Fibroblast of skin of right quadriceps (primary cell): ENCODE data around the gene BMP8A.
A peak's percentile ranks its signal among the peaks of the same experiment; 100 is the strongest.
"Not testable (repeated sequence)": the region's sequence is repeated elsewhere in the genome, so short reads cannot be mapped to it uniquely, and the experiment has no call there.

ENCODE experiments used
- DNase-seq: peaks from one replicate; pipeline ENCODE4 v3.0.0-alpha.2; 2013

Gene BMP8A

DNA sequence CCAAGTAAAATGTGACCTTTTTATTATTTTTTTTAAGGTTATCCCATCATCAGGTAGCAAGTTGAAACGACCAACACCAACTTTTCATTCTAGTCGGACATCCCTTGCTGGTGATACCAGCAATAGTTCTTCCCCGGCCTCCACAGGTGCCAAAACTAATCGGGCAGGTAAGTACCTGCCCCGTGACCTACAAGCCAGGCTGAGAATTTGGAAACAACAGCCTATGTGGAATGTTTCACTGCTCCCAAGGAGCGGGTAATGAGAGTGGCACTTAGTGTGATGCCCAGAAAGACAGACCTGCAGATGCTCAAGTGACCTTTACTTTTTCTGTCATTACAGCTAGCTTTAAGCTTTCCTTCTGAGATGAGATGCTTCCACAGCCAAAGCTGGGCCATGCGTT lies 6.9 kb upstream of the BMP8A start:
- no peak for DNase-seq

DNA sequence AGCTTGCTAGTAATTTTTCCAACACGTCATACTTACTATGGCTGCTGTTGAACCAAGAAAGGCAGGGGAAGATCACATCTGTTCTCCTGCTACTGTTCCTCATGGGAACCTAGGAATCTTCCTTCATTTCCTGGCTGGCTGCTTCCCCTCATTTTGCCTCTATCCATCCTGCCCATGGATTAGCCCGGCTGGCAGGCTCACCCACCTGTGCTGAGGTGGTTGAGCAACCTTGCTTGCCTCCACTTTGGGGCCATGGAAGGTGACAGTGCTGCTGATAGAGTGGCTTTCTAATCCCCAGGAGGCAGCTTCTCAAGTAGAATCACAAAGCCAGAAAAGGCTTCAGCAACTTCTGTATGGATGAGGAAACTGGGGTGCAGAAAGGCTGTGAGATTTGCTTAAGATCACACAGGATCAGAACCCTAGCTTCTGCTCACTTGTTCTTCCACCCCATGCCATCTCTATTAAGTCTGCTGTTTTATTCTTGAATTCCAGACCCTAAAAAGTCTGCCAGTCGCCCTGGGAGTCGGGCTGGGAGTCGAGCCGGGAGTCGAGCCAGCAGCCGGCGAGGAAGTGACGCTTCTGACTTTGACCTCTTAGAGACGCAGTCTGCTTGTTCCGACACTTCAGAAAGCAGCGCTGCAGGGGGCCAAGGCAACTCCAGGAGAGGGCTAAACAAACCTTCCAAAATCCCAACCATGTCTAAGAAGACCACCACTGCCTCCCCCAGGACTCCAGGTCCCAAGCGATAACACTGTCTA lies 6.2 kb upstream of the BMP8A start:
- DNase-seq: no peak

DNA sequence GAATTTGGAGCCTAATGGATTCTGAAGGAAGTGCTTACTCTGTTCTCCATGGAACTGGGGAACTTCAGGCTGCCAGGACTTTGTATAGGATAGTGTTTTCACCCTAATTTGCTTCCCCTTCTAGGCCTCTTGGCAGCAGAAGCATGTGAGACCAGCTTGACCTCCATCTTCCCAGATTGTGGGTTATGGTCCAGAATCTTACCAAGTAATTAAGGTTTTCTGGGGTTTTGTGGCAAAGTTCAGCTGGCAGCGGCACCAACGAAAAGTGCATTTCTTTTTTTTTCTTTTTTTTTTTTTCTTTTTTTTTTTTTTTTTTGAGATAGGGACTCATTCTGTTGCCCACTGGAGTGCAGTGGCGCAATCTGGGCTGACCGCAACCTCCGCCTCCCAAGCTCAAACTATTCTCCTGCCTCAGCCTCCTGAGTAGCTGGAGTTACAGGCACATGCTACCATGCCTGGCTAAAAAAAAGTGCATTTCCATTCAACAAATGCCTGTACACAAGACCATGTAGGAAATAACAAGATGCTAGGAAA lies 3.4 kb upstream of the BMP8A start:
- no peak for DNase-seq

DNA sequence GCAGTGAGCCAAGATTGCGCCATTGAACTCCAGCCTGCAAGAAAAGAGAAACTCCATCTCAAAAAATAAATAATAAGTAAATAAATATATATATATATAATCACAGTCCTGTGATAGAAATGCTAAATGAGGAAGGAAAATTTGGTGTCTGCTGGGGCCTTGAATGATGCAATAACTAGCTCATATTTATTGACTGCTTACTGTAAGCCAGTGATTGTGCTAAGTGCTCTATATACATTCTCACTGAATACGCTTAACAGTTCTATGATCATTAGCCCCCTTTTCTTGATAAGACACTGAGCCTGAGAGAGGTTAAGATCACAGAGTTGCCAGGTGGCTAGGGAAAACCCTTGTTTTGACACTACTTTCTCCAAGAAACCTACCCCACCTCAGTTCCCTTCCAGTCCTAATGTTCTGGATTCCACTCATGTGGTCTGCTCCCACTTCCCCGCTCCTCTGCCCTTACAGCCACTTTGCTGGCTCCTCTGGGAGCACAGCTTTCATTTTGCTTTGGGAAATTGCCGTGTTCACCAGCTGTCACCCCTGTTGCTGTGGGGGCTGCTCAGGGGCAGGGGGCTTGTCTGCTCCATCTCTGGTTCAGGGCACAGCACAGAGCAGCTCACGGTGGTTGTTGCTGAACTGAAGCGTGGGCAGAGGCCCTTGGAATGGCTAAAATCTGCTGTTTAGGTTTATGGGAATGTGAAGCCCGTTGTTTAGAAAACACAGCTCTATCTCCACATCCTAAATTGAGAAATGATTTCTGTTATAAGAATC lies 2.5 kb upstream of the BMP8A start:
- DNase-seq: no peak

DNA sequence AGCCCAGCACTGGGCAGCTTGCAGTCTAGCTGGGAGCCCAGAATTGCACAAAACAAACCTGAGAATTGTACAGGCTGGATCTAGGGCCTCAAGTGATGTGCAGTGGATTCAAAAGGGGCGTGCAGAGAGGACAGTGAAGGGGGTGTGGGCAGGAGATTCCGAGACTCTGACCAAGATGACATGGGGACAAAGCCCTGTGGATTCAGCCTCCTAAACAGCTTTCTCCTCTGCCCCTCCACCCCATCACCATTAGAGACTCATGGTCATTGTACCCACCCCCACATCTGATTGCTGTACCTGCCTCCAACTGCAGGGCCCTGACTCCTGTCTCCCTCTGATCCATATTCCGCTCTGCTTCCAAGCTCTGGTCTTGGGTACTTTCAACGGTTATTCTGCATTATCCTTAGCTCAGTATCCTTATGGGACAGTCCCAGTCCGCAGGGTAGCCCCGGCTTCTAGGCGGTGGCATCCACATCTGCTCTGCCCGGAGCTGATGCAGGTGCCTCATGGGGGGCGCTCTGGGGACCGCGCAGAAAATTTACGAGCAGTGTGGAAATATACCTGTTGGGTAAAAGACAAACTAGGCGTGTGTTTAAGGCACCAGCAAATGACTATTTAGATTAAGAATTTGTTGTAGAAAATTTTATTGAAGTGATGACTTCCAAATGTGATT lies 1.7 kb upstream of the BMP8A start:
- DNase-seq: no peak

DNA sequence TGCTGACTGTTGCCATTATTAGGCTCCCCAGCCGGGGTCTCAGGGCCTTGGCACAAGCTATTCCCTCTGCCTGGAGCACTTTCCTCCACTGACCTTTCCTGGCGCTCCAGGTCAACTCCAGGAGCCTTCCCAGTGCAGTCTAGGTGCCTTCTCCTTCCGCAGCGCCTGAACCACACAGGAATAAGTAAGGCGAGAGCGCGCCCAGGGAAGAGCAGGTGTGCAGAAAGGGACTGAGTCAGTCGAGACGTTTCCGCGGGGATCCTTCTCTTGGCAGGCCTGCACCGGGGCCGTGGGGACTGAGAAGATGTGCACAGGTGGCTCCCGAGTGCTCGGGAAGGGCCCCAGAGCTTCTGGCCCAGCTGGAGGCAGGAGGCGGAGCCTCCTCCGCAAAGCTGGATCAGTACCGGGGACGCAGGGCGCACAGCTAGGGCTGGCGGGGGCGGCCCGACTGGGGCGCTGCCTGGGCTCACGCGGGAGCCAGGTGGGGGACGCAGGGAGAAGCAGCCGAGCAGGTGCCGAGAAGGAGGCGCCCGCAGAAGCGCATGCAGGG lies 765 bp upstream of the BMP8A start:
- no peak for DNase-seq

DNA sequence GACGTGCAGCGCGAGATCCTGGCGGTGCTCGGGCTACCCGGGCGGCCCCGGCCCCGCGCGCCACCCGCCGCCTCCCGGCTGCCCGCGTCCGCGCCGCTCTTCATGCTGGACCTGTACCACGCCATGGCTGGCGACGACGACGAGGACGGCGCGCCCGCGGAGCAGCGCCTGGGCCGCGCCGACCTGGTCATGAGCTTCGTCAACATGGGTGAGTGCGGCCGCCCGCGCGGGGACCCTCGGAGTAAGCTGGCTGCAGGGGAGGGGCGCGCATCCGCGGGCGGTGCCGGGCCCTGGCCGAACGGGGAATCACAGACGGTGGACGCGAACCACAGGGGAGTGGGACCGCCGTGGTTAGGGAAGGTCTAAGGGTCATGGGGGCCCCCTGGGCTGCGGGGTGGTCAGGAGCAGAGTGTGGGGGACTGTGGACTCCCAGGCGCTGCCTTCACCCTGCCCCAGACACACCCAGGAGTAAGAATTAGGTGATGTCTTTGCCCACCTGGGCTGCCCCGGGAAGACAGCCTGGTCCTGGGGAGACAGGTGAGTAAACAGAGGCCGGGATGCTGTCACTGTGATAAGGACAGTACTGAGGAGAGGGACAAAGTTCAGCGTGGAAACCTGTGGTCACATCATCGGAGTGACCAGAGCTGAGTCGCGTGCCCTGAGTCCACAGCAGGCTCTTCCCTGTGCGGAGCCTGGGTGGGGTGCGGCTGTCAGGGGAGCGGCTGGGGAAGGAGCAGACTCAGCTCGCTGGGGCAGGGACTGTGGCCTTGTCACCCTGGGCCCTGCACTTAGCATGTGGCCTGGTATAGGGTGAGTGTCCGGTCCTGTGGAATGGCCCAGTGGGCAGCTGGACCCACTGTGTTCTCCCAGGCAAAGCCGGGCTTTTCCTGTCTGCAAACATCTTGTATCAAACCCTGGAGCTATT lies 944 bp downstream of the BMP8A start:
- DNase-seq: not testable (repeated sequence)

DNA sequence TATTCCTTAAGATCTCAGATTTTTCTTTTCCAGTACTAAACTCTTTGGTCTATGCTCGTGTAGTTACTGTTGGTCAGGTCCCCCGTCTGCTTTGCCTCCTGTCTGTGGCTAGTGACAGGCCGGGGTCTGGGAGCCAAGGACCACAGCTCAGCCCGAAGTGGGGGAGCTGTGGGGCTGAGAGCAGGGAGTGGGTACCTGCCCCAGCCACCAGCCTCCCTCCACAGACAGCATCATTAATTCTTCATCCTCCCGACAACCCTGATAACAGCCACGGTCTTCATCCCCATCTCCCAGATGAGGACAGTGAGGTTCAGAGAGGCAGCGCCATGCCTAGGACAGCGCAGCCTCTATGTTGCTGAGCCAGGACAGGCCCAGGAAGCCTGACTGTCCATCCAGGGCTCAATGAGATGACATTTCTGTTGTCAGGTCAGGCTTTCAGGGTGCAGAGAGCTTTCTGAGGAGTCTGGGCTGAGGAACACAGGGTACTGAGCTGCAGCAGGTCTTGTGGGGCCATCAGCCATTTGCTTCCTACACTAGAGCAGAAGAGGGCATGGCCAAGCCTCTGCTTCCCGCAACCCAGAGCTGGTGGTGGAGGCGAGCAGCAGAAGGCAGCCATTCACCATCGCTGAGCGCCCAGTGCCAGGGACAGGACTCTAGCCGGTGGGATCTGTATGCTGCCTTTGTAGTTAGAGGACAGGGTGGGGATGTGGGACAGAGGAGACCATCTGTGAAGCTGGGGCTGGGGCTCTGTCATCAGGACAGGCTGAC lies 1.8 kb downstream of the BMP8A start:
- not testable (repeated sequence) for DNase-seq

DNA sequence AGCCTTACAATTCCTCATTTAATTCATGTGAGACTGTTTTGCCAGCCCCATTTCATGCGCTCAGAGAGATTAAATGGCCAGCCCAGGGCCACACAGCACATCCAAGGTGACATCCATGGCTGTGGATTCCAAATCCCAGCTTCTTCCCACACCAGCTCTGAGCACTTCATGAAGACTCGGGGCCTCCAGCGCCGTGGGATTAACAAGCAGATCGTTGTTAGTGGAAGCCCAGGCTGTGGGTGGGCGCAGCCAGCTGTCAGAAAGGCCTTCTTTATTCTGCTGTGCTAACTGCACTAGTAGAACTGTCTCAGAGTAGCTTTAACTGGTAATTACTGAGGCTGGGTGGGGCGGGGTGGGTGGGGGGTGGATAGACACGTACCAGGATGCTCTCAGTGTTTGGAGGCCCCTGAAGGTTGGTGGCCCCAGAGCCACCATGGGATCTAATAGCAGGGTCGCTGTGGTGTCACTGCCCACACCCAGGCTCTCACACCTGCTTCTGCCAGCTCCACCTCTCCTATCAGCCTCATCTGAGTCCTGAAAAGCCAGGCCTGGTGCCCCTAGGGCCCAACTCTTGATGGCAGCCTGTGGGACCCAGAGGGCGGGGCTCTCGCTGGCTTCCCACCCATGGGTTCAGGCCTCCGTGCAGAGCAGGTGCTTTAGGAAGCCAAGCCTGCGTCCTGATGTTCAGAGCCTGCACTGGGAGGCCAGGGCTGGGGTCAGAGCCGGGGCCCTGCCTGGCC lies 3.4 kb downstream of the BMP8A start:
- DNase-seq: no peak

DNA sequence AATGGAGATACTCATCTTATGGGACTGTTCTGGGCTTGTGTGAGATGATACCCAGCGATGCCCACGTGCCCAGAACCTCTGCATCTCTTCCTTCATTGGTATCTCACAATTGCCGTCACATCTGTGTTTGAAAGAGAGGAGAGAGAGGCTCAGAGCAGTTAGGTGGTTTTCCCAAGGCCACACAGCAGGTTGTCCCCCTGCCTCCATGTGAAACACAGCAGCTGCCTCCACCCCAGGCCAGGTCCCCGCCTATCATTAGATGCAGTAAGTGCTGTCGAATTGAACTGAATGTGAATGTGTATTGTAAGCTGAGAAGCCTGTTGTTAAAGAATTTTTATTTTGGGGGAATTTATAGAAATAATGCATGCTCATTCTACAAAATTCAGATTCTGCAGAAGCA lies 5.1 kb downstream of the BMP8A start:
- not testable (repeated sequence) for DNase-seq

DNA sequence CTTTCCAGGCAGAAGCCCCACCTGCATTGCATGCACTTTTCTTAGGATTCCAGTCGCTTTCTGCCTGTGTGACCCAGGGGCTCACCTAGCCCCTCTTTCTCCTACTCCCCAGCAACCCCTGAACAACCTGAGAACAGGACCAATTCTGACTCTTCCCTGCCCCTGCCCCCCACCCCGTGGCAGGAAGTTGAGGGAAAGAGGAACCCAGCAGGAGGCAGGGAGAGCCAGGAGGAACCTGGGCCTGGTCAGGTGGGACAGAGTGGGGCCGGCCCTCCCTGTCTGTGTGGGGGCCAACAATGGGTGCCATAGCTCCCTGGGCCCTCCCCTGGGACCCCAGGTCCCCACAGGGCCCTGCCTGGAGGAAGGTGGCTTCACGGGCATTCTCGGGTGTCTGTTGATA lies 6.1 kb downstream of the BMP8A start:
- DNase-seq: no peak

DNA sequence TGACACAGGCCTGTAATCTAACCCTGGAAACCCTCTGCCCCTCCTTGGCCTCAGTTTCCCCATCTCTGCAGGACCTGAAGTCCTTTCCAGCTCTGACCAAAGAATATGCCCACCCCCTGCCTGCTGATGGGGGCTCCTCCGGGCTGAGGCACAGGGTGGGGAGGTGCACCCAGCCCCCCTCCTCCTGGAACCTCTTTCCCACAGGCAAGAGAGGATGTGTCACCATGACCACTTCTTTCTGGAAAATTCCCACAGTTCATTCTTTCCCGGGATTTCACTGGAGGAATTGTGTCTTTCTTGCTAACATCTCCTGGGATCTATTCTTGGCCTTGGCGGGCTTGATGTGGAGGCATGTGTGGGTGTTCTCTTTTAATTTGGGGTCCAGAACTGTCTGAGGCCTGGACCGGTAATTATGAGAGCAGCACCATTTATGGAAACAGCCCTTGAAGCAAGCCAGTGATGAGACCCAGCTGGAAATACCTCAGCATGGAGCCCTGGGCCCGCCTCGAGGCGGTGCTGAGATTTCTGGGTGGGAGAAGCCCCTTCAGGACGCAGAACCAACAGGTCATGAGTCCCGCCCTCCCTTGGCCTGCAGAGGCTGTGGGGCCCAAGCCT lies 6.8 kb downstream of the BMP8A start:
- DNase-seq: not testable (repeated sequence)

DNA sequence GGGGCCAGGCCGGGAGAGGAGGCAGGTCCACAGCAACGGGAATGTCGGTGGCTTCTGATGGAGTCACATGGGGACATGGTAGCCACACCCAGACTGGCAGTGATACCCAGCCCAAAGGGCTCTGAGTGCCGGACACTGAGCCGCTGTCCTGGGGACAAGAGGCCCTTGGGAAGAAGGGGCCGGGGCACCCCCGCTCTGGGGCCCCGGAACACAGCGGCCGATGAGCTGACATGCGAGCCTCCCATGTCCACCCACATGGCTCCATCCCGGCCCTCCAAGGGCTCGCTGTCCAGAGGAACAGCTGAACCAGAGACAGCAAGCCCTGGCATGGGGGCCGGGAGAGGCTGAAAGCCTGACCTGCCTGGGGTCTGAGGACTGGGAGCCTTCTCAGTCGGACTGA lies 7.4 kb downstream of the BMP8A start:
- DNase-seq: not testable (repeated sequence)

DNA sequence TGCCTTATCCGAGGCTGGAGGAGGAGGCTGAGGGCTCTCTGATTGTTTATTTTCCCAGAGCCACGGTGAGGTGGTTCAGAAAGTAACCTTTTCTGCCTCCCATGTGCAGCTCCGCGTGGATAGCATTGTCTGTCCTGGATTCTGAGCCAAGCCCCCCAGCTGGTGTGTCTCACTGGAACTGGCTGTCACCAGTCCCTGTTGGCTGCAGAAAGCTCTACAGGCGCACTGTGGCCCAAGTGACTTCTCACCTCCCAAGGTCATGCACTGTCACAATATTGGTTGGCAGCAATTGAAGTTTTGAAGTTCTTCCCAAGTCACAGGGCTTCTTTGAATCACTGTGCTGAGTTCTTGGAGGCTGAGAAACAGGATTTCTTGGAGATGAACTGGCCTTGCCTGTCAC lies 8.2 kb downstream of the BMP8A start:
- no peak for DNase-seq

DNA sequence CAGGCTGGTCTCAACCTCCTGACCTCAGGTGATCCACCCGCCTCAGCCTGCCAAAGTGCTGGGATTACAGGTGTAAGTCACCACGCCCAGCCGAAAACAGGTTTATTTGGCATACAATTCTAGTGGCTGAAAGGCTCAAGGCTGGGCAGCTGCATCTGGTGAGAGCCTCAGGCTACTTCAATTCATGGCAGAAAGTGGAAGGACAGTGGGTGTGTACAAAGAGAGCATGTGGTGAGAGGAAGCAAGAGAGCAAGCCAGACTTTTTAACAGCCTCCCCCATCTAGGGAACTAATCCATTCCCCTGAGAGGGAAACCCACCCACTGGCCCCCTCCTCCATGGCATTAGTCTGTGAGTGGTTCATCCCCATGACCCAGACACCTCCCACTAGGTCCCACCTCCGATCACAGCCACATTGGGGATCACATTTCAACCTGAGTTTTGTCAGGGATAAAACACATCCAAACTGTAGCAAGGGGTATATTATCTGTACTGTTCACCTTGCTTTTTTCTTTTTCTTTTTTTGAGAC lies 9.5 kb downstream of the BMP8A start:
- no peak for DNase-seq

DNA sequence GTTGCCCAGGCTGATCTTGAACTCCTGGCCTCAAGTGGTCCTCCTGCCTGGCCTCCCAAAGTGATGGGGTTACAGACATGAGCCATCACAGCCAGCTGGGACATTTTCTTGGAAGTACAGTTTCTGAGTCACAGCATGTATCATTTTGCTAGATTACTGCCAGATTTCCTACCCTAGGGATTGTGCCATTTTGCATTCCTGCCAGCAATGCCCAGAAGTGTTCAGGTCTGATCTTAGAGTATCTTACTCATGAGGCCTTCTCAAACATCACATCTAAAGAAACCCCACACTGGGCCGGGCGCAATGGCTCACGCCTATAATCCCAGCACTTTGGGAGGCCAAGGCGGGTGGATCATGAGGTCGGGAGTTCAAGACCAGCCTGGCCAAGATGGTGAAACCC lies 10.2 kb downstream of the BMP8A start:
- peak; percentile 44 for DNase-seq

DNA sequence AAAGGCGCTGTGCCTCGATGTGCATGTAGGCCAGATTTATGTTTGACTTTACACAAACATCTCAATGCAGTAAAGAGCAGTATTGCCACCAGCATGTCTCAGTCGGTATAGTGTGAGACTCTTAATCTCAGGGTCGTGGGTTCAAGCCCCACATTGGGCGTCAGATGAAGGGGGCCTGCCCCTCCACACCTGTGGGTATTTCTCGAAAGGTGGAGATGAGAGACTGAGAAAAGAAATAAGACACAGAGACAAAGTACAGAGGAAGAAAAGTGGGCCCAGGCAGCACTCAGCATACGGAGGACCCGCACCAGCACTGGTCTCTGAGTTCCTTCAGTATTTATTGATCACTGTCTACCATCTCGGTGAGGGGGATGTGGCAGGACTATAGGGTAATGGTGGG lies 13.0 kb downstream of the BMP8A start:
- not testable (repeated sequence) for DNase-seq

DNA sequence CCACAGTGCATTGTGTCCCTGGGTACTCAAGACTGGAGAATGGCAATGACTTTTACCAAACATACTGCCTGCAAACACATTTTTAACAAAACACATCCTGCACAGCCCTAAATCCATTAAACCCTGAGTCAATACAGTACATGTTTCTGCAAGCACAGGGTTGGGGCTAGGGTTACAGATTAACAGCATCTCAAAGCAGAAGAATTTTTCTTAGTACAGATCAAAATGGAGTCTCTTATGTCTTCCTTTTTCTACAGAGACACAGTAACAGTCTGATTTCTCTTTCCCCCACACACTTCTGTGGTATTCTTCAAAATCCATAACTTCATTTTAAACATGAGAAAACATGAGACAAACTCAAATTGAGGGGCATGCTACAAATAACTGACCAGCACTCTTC lies 13.9 kb downstream of the BMP8A start:
- DNase-seq: no peak

DNA sequence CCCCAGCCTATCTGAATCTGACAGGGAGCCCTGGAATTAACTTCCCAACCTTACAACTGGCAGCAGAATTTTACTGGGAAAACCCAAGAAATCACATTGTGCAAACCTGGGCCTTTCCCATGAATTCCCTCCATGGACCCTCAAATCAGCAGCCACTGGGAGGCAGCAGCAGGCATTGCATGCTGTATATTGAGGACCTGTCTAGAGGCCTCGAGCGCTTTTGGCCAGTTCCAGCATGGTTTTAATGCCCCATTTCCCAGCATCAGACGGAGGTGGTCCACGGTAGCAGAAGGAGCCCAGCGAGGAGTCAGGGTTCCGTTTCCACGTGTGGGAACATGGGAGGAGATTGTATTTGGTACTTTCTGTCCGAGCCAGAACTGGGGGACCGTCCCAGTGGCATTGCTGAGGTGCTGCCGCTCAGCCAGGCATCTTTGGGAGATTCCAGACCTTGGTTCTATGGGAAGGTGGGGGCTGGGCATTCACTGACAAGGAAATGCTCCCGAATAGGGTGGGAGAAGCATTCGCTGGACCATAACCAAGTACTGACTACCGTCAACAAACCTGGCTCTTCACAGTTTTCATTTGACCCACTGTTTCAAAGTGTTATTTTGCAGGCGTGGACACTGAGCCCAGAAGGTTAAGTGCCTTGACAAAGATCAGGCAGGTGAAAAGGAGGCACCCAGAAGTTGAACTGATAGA lies 15.9 kb downstream of the BMP8A start:
- no peak for DNase-seq
